Measurements from ENCODE around the gene PXK.

Gene PXK

DNA sequence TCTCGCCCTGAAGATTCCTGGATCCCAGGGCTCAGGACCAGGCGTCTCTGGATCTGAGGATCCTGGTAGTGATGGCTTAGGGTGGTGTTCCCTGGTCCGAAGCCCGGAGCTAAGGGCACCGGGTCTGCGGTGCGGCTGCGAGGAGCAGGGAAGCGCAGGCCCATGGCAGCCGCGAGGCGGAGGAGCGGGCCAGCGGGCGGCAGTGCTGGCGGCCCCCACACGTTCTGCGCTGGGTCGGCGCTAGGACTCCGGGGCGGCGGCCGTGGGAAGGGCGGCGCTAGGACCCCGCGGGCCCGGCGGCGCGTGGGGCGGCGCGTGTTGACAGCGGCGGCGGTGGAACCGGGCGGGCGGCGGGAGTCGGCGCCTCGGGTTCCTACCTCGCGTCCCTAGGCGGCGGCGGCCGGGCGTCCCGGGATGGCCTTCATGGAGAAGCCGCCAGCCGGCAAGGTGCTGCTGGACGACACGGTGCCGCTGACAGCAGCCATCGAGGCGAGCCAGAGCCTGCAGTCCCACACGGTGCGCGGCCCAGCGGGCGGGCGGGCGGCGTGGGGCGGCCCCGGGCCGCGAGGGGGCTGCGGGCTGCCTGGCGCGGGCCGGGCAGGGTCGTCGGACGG, at the start of gene PXK:
Gene PXK (plus strand): TSS at position 318 of the 614 bp plus-strand sequence. CDS start 97 bp downstream, at position 415.
- TF ChIP-seq GATA2 (IDR thresholded peaks at IDR 0.05; ENCODE audit: low read depth, low read length), result no peak
- no peak for TF ChIP-seq GATA3 (IDR thresholded peaks at IDR 0.05; ENCODE audit: low read depth, low read length)

DNA sequence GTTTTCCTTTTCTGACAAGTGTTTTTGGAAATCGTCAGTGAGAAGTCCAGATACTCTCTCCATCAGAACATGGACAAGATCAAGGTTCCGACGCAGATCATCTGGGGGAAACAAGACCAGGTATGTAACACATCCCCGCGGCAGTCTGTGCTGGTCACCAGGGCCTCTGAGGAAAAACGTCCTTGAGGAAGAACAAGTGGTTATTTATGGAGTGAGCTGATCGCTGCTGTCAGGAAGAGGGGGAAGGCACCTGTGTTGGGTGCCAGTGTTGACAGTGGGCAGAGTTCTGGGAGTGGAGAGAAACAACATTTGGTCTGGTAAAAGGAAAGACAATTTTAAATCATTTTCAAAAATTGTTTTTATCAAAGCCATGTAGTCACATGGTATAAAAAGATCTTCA, 47.4 kb upstream of the PXK start:
- no peak for TF ChIP-seq GATA2 (IDR thresholded peaks at IDR 0.05; ENCODE audit: low read depth, low read length)
- TF ChIP-seq GATA3 (IDR thresholded peaks at IDR 0.05; ENCODE audit: low read depth, low read length), result no peak

DNA sequence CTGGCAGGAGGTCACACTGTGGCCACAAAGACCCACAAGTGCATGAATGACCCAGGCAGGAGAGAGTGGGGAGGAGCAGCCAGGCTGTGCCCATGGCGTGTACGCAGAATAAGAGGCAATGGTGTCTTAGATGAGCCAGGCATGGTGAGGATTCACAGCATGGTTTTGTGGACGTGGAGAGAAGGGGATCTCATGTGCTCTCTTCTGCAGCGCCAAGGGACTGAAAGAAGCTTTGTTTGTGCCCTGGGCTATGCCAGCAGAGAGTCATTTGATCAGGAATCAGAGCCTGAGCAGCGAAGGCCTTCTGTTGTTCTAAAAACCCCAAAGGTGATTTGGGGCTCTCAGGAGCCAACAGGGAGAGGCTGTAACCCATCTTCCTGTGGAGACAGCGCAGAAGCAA, 45.3 kb upstream of the PXK start:
- TF ChIP-seq GATA3 (IDR thresholded peaks at IDR 0.05; ENCODE audit: low read depth, low read length) (no peak), GATA2 (IDR thresholded peaks at IDR 0.05; ENCODE audit: low read depth, low read length) (no peak)

DNA sequence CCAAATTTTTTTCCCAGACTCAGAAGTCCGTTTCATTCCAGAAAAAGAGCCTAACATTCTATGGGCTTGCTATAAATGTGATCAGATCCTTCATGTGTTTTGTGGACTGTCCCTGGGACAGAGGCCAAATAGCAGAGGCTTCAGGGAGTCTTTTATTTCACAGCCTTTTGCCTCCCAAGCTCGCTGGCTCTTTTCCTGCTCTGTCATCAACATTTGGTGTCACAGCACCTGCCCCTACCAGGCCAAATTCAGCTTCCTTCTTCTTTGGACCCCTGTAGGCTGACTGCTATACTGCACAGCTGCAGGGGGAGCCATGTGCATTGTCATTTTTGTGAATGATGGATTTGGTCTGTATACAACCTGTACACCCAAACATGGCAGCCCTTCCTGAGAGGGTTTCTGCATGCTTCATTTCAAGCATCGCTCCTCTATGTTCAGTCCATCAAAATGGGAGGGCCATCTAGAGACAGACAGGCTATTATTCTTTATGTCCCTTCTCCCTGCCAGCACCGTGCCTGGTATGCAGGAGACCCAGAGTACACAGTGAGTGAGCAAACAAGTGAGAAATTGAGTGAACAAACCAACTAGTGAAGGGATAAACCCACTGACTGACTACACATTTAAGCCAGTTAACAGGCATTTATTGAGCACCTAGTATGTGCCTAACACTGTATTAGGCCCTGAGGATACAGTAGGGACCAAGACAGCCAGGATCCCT, 44.5 kb upstream of the PXK start:
- TF ChIP-seq GATA2 (IDR thresholded peaks at IDR 0.05; ENCODE audit: low read depth, low read length), result no peak
- TF ChIP-seq GATA3 (IDR thresholded peaks at IDR 0.05; ENCODE audit: low read depth, low read length), result no peak

DNA sequence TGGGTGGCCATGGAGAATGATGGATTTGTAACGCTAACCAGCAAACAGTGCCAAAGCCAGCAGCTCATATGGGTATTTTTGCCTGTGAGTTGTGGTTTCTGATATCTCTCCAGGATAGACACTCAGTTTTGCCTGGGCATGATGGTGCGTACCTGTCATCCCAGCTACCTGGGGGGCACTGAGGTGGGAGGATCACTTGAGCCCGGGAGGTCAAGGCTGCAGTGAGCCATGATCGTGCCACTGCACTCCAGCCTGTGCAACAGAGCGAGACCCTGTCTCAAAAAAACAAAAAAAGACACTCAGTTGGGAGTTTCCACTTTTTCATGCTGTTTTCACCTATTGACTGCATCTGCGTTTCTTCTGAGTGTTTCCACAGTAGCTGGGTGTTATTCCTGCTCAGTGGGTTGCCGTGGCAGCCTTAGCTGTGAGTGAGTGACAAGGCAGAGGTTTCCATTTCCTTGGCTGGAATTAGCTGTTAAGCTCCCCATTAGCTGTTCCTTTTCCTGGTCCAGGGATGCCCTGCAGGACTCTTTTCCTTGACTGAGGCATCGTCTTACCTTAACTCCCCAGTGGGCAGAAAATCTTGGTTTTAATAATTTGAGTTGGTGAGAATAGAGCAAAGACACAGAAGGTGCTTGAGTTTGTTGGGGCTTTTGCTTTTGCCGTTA, 40.9 kb upstream of the PXK start:
- TF ChIP-seq GATA2 (IDR thresholded peaks at IDR 0.05; ENCODE audit: low read depth, low read length) (no peak), GATA3 (IDR thresholded peaks at IDR 0.05; ENCODE audit: low read depth, low read length) (no peak)

DNA sequence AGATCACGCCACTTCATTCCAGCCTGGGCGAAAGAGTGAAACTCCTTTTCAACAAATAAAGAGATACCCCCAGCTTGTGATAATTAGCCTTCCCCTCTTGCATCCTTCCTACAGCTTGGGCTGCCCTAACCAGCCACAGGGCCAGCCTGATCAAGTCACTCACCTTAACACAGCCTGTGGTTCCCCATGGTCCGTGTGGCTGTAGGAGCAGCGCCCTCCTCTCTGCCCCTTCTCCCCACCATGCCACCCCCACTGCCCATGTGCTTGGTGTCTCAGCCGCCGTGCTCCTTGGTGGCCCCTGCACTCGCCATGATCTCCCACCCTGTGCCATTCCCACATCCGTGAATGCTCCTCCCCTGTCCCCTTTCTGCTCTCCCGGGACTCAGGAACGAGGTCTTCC, 39.8 kb upstream of the PXK start:
- TF ChIP-seq GATA2 (IDR thresholded peaks at IDR 0.05; ENCODE audit: low read depth, low read length), result no peak
- no peak for TF ChIP-seq GATA3 (IDR thresholded peaks at IDR 0.05; ENCODE audit: low read depth, low read length)

DNA sequence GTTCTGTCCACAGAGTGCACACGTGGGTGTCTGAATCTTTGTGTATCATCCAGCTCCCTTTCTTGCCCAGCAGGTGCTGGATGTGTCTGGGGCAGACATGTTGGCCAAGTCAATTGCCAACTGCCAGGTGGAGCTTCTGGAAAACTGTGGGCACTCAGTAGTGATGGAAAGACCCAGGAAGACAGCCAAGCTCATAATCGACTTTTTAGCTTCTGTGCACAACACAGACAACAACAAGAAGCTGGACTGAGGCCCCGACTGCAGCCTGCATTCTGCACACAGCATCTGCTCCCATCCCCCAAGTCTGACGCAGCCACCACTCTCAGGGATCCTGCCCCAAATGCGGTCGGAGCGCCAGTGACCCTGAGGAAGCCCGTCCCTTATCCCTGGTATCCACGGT, 39.2 kb upstream of the PXK start:
- TF ChIP-seq GATA2 (IDR thresholded peaks at IDR 0.05; ENCODE audit: low read depth, low read length) (no peak), GATA3 (IDR thresholded peaks at IDR 0.05; ENCODE audit: low read depth, low read length) (no peak)

DNA sequence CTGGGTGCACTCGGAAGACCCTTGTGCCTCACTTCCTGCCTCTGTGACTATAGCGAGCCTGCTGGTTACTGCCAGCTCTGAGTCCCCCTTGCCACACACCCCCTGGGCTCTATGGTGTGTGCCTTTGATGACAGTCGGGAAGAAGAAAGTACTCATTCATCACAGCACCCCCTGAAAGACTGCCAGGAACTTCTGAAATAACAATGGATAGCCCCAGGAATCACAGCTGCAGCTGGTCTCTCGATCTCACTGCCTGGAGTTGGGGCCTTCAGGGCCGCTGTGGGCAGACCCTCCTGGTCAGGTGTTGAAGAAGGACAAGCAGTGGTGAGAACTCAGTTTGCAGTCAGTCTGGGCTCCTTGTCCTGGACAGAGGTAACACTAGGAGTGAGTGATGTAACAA, 36.4 kb upstream of the PXK start:
- no peak for TF ChIP-seq GATA3 (IDR thresholded peaks at IDR 0.05; ENCODE audit: low read depth, low read length)
- TF ChIP-seq GATA2 (IDR thresholded peaks at IDR 0.05; ENCODE audit: low read depth, low read length), result no peak

DNA sequence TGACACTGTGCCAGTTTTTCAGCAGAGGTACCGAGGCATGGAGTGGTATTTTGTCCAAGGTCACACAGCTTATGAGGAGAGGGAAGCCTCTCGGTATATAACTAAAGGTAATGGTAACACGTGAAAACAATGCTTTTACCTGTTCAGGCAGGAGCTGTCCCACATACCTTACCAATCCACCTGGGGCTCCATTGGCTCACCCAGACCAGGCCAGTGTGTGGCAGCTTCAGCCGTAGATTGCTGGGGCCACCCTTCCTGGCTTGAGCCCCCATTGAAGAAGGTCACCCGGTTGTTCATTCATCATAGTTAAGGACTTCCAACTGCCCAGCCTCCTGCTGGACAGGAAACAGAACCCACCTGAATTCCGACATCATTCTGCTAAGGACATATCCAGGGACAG, 35.8 kb upstream of the PXK start:
- TF ChIP-seq GATA2 (IDR thresholded peaks at IDR 0.05; ENCODE audit: low read depth, low read length), result no peak
- no peak for TF ChIP-seq GATA3 (IDR thresholded peaks at IDR 0.05; ENCODE audit: low read depth, low read length)

DNA sequence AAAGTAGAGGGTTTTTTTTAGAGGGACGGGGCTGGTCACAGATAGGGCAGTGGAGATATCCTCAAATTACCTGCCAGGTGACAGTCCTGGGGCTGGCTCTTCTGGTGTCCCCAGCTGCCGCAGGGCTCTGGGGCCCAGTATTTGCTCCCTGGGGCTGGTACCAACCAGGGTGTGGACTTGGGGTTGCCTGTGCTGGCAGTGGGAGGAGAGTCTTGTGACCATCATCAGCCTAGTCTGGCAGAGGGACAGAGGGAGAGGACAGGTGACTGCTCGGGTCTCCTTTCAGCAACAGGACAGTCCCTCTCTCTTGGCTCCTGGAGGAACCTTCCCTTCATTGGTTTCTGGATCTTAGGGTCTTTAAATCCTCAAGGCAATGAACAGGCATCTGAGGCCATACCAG, 34.5 kb upstream of the PXK start:
- TF ChIP-seq GATA3 (IDR thresholded peaks at IDR 0.05; ENCODE audit: low read depth, low read length) (no peak), GATA2 (IDR thresholded peaks at IDR 0.05; ENCODE audit: low read depth, low read length) (no peak)

DNA sequence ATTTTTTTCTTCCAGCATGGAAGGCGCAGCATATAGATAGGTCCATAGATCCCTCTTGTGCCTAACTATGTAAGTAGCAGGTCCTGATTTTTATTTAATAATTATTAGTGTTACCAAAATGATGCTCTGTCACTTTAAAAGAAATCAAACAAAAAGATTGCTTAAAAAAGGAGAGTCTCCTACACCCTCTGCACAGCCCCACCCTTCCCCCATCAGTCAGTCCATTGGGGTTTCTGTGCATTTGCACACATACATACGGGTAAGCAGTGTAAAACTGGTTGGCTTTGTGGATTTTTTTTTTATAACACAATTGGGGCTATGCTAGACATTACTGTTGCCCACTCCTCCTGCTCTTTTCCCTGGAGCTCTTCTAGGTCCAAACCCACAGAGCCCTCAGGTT, 33.6 kb upstream of the PXK start:
- TF ChIP-seq GATA3 (IDR thresholded peaks at IDR 0.05; ENCODE audit: low read depth, low read length) (no peak), GATA2 (IDR thresholded peaks at IDR 0.05; ENCODE audit: low read depth, low read length) (no peak)

DNA sequence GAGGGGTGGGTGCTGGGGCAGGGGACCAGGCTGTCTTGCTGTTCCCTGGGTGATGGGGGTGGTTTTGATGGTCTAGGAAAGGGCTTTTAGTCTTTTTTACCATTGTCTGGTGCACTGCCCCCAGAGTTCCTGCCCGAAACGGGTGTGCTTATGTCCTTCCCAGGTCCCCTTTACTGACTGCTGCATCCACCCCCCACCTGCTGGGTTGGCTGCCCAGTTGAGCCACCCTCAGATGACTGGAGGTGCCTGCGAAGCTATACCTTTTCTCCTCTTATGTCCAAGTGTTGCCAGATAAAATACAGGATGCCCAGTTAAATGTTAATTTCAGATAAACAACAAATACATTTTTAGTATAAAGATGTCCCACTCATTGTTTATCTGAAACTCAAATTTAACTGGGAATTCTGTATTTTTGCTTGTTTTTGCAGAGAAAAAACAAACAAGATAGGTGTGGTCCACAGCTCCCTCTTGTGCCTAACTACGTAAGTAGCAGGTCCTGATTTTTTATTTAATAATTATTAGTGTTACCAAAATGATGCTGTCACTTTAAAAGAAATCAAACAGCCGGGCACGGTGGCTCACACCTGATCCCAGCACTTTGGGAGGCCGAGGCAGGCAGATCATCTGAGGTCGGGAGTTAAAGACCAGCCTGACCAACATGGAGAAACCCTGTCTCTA, 32.7 kb upstream of the PXK start:
- no peak for TF ChIP-seq GATA3 (IDR thresholded peaks at IDR 0.05; ENCODE audit: low read depth, low read length)
- TF ChIP-seq GATA2 (IDR thresholded peaks at IDR 0.05; ENCODE audit: low read depth, low read length), result no peak

DNA sequence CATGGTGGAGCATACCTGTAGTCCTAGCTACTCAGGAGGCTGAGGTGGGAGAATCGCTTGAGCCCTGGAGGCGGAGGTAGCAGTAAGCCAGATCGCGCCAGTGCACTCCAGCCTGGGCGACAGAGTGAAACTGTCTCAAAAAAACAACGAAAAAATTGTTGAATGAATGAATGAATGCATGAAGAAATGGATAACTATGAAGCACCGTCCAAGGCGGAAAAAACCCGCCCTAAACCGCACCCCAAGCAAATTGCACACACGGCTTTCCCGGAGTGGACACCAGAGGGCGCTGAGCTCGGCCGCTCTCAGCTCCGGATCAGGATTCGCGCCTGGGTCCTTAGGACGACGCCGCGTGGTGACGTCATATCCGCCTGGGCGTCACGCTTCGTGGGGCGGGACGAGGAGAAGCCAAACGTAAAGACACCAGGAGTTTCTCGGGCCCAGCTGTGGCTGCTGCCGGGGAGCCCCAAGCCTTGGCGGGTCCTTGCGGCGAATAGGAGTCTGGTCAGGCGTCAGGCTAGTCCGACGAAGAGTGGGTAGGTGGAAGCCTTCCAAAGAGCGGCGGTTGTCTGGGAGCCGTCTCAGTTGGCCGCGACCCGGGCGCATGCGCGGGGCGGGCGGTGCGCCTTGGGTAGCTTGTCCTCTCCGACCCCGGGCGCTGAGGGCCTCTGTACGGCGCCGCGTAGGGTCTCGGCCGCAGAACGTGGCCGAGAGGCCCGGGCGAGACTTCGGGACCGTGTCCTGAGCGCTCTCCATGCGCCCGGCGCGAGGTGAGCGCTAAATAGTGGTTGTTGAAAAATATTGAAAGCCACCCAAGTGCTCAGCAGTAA, 26.6 kb upstream of the PXK start, which contains the start of the genes HTD2 and RPP14:
Gene HTD2 (plus strand): TSS at position 639 of the 830 bp plus-strand sequence. CDS start 11,094 bp downstream, outside the sequence.
Gene RPP14 (plus strand): TSS at position 364 of the 830 bp plus-strand sequence. CDS start 4,085 bp downstream, outside the sequence.
- no peak for TF ChIP-seq GATA3 (IDR thresholded peaks at IDR 0.05; ENCODE audit: low read depth, low read length)
- no peak for TF ChIP-seq GATA2 (IDR thresholded peaks at IDR 0.05; ENCODE audit: low read depth, low read length)
